IMR-90 (cell line): ENCODE measurements around the gene NPAS3. TPM values are rescaled to one million over a fixed set of nuclear protein-coding genes. Genes with fewer than 3 reads are reported as not detected.

Experiments
- ATAC-seq: fragments of 200-7000 bp; cut with Tn5 transposase; 2 replicates; pipeline ENCODE4 v1.9.1; 2020; ENCODE audit warnings: low read depth, mild to moderate bottlenecking, moderate library complexity
- BruUV-seq: library from RNA; stranded (reverse); fragments of 400-500 nt; replicated peaks from 2 replicates; lab custom pipeline; 2021; lab: Mats Ljungman, UMichigan
- CTCF ChIA-PET: fragments of 300-600 bp; formaldehyde crosslinking; extraction: SDS; loops from one replicate; lab custom pipeline; 2021; ENCODE audit warnings: antibody characterized with exemption; lab: Yijun Ruan, JAX
- POLR2A ChIA-PET: fragments of 300-600 bp; sonication (Branson Sonifier 250); formaldehyde crosslinking; loops from one replicate; lab custom pipeline; 2022; ENCODE audit warnings: antibody characterized with exemption; ENCODE audit not compliant: unreplicated experiment; lab: Charles Lee
- DNase-seq: peaks from one replicate; pipeline ENCODE4 v3.0.0; 2013
- H2AFZ ChIP-seq: replicated peaks from 2 replicates; pipeline ENCODE3; 2013; ENCODE audit warnings: low read length, mild to moderate bottlenecking; ENCODE audit not compliant: poor library complexity
- H2AK5ac ChIP-seq: 2 replicates; pipeline ENCODE4 v1.6.1; 2013; ENCODE audit warnings: low read depth, low read length, inconsistent platforms
- H2AK9ac ChIP-seq: replicated peaks from 2 replicates; pipeline ENCODE3; 2013; ENCODE audit warnings: mild to moderate bottlenecking, low read depth, low read length, moderate library complexity; ENCODE audit not compliant: poor library complexity
- H2BK120ac ChIP-seq: 2 replicates; pipeline ENCODE4 v1.6.1; 2013; ENCODE audit warnings: low read depth, low read length, inconsistent platforms
- H2BK15ac ChIP-seq: 3 replicates; pipeline ENCODE4 v1.6.1; 2013; ENCODE audit warnings: low read depth, low read length, inconsistent platforms
- H2BK20ac ChIP-seq: 2 replicates; pipeline ENCODE4 v1.6.1; 2013; ENCODE audit warnings: low read depth, mild to moderate bottlenecking, inconsistent platforms, low read length, moderate library complexity
- H2BK5ac ChIP-seq: 2 replicates; pipeline ENCODE4 v1.6.1; 2013; ENCODE audit warnings: mild to moderate bottlenecking, low read depth, low read length, inconsistent platforms; ENCODE audit not compliant: poor library complexity, severe bottlenecking
- H3K14ac ChIP-seq: replicated peaks from 2 replicates; pipeline ENCODE4 v1.6.1; 2013; ENCODE audit warnings: low read depth, low read length, inconsistent platforms
- H3K18ac ChIP-seq: 2 replicates; pipeline ENCODE4 v1.6.1; 2013; ENCODE audit warnings: low read depth, low read length, control low read depth
- H3K23ac ChIP-seq: 2 replicates; pipeline ENCODE4 v1.6.1; 2013; ENCODE audit warnings: low read depth, low read length, inconsistent platforms
- H3K27ac ChIP-seq: 2 replicates; pipeline ENCODE4 v1.5.1; 2013; ENCODE audit warnings: mild to moderate bottlenecking, control low read depth, low read length; ENCODE audit not compliant: insufficient read depth
- H3K27me3 ChIP-seq: 2 replicates; pipeline ENCODE4 v1.6.1; 2013; ENCODE audit warnings: low read length; ENCODE audit not compliant: control insufficient read depth, insufficient read depth
- H3K36me3 ChIP-seq: 2 replicates; pipeline ENCODE4 v1.6.1; 2013; ENCODE audit warnings: low read length, mixed read lengths; ENCODE audit not compliant: control insufficient read depth, insufficient read depth
- H3K4ac ChIP-seq: 2 replicates; pipeline ENCODE4 v1.6.1; 2013; ENCODE audit warnings: low read depth, low read length, inconsistent platforms
- H3K4me1 ChIP-seq: 2 replicates; pipeline ENCODE4 v1.6.1; 2013; ENCODE audit warnings: low read length, mixed read lengths; ENCODE audit not compliant: control insufficient read depth, insufficient read depth
- H3K4me2 ChIP-seq: 2 replicates; pipeline ENCODE4 v1.6.1; 2013; ENCODE audit warnings: low read depth, mild to moderate bottlenecking, control low read depth, low read length, moderate library complexity
- H3K4me3 ChIP-seq: 2 replicates; pipeline ENCODE4 v1.5.1; 2013; ENCODE audit warnings: low read depth, mild to moderate bottlenecking, control low read depth, low read length, moderate library complexity; ENCODE audit not compliant: insufficient read depth
- H3K56ac ChIP-seq: 2 replicates; pipeline ENCODE4 v1.6.1; 2013; ENCODE audit warnings: low read length, inconsistent platforms; ENCODE audit not compliant: insufficient read depth; ENCODE audit errors: extremely low read depth
- H3K79me1 ChIP-seq, 2 experiments: 2 replicates each; pipeline ENCODE4 v1.6.1; 2013; ENCODE audit warnings: low read length in 2 of 2, inconsistent platforms in 1 of 2, low read depth in 1 of 2
- H3K9ac ChIP-seq: 2 replicates; pipeline ENCODE4 v1.6.1; 2013; ENCODE audit warnings: low read depth, low read length, control low read depth
- H3K9me1 ChIP-seq: 2 replicates; pipeline ENCODE4 v1.6.1; 2013; ENCODE audit warnings: low read length, inconsistent platforms; ENCODE audit not compliant: insufficient read depth
- H3K9me3 ChIP-seq: 2 replicates; pipeline ENCODE4 v1.6.1; 2013; ENCODE audit warnings: low read length; ENCODE audit not compliant: control insufficient read depth, insufficient read depth
- H4K20me1 ChIP-seq: 2 replicates; pipeline ENCODE4 v1.6.1; 2013; ENCODE audit warnings: low read length, inconsistent platforms; ENCODE audit not compliant: insufficient read depth
- H4K5ac ChIP-seq: 2 replicates; pipeline ENCODE4 v1.6.1; 2013; ENCODE audit warnings: mild to moderate bottlenecking, low read depth, low read length, control low read depth
- H4K8ac ChIP-seq, 2 experiments: 2 replicates each; pipeline ENCODE4 v1.6.1; 2013; ENCODE audit warnings: low read depth in 2 of 2, low read length in 2 of 2, control low read depth in 1 of 2, inconsistent platforms in 1 of 2
- H4K91ac ChIP-seq: 2 replicates; pipeline ENCODE4 v1.6.1; 2013; ENCODE audit warnings: low read depth, low read length, inconsistent platforms; ENCODE audit not compliant: insufficient read depth
- BHLHE40 ChIP-seq: fragments of 150-350 bp; IDR thresholded peaks from 2 replicates; pipeline ENCODE4 v1.6.1; 2016; ENCODE audit warnings: mild to moderate bottlenecking, low read depth, low read length
- CEBPB ChIP-seq: IDR thresholded peaks from 2 replicates; pipeline ENCODE4 v1.6.1; 2012; ENCODE audit warnings: low read depth, low read length, improper control_type of control experiment
- CHD1 ChIP-seq: IDR thresholded peaks from 2 replicates; pipeline ENCODE4 v1.6.1; 2012; ENCODE audit warnings: low read depth, low read length, improper control_type of control experiment
- FOS ChIP-seq: fragments of 150-350 bp; IDR thresholded peaks from 2 replicates; pipeline ENCODE4 v1.6.1; 2016; ENCODE audit warnings: low read depth, low read length
- MAFK ChIP-seq: IDR thresholded peaks from 2 replicates; pipeline ENCODE4 v1.6.1; 2012; ENCODE audit warnings: low read depth, low read length, improper control_type of control experiment
- MAZ ChIP-seq: IDR thresholded peaks from 2 replicates; pipeline ENCODE4 v1.6.1; 2012; ENCODE audit warnings: low read depth, mild to moderate bottlenecking, low read length, improper control_type of control experiment, moderate library complexity, borderline replicate concordance
- MXI1 ChIP-seq: IDR thresholded peaks from 2 replicates; pipeline ENCODE4 v1.6.1; 2012; ENCODE audit warnings: low read depth, mild to moderate bottlenecking, low read length, moderate library complexity, borderline replicate concordance
- NFE2L2 ChIP-seq: fragments of 150-350 bp; IDR thresholded peaks from 2 replicates; pipeline ENCODE4 v1.6.1; 2016; ENCODE audit warnings: low read depth, mild to moderate bottlenecking, low read length
- POLR2A ChIP-seq: IDR thresholded peaks from 2 replicates; pipeline ENCODE4 v1.6.1; 2012; ENCODE audit warnings: mild to moderate bottlenecking, low read depth, low read length
- RAD21 ChIP-seq: IDR thresholded peaks from 2 replicates; pipeline ENCODE4 v1.6.1; 2012; ENCODE audit warnings: low read length, improper control_type of control experiment
- RCOR1 ChIP-seq: IDR thresholded peaks from 2 replicates; pipeline ENCODE4 v1.6.1; 2012; ENCODE audit warnings: mild to moderate bottlenecking, low read length, improper control_type of control experiment; ENCODE audit not compliant: insufficient replicate concordance
- RFX5 ChIP-seq: IDR thresholded peaks from 2 replicates; pipeline ENCODE4 v1.8.0; 2012; ENCODE audit warnings: low read depth, mild to moderate bottlenecking, low read length, moderate library complexity
- SMC3 ChIP-seq: fragments of 150-350 bp; IDR thresholded peaks from 2 replicates; pipeline ENCODE4 v1.6.1; 2016; ENCODE audit warnings: low read depth, mild to moderate bottlenecking, antibody characterized with exemption, low read length, moderate library complexity
- WGBS, 2 experiments: methylation state at CpG; one replicate each; pipeline versions ENCODE4 v1.1.5 to v1.1.7; 2013; ENCODE audit warnings: missing lambda C conversion rate in 2 of 2; ENCODE audit not compliant: insufficient read length in 1 of 2; ENCODE audit errors: extremely low coverage in 2 of 2; 5-methylcytosine and 5-hydroxymethylcytosine counted together
- dilution Hi-C: fragments of 300-500 bp; cut with HindIII; formaldehyde crosslinking; loops from one replicate; pipeline ENCODE4 v1.14.3; 2018; ENCODE audit warnings: low sequenced_read_pairs; ENCODE audit not compliant: unreplicated experiment
- in situ Hi-C: fragments of 300-500 bp; cut with MboI; formaldehyde crosslinking; loops from 3 replicates; pipeline ENCODE4 v1.14.3; 2019; ENCODE audit warnings: low sequenced_read_pairs, inconsistent platforms, mixed read lengths
- intact Hi-C: fragments of 100-400 bp; cut with micrococcal nuclease; formaldehyde crosslinking; loops from 2 replicates; pipeline ENCODE4 v1.10.0; 2022
- polyA plus RNA-seq, 3 experiments: library from polyadenylated mRNA; depleted of rRNA; stranded (reverse); fragments of >200 nt; gene quantifications; 2 replicates each; pipeline ENCODE4 v1.2.3, GENCODE V29; 2012; ENCODE audit warnings: low replicate concordance in 1 of 3
- total RNA-seq: library from RNA; depleted of rRNA; stranded (reverse); fragments of >200 nt; gene quantifications from 2 replicates; pipeline ENCODE4 v1.2.3, GENCODE V29; 2012
- TF ChIP-seq, protein P1 (sequence below): fragments of 150-350 bp; IDR thresholded peaks from 2 replicates; pipeline ENCODE4 v1.6.1; 2016; ENCODE audit warnings: low read depth, mild to moderate bottlenecking, low read length, moderate library complexity, borderline replicate concordance
- TF ChIP-seq, protein P2 (sequence below): fragments of 150-350 bp; IDR thresholded peaks from 2 replicates; pipeline ENCODE4 v1.6.1; 2017; ENCODE audit warnings: mild to moderate bottlenecking, antibody characterized with exemption, low read length, low read depth
- TF ChIP-seq, protein P3 (sequence below): conservative IDR thresholded peaks from 2 replicates; pipeline ENCODE4 v1.5.1; 2012; ENCODE audit warnings: mild to moderate bottlenecking, low read depth, low read length, improper control_type of control experiment

NPAS3 gene
- total and polyA plus RNA-seq, 2 of the 4 experiments (the other 2 are of a cell fraction) = not detected

DNA sequence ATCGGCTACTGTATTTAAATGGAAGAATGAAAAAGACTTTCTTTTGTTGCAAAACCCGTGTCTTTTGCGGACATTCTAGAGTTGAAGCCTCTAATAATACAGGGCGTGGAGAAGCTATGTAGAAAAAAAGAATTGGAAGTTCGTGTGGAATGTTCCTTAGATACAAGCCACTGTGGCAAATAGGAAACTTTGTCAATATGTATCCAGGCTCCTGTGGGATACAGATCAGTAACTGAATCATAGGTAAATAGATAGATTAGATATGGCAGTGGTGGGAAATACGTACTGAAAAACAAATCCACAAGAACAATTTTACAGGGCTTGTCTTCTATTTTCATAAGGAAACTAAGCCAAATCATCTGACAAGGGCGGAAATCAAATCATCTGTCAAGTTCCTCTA, 766.8 kb downstream of the NPAS3 start:
- Histone ChIP-seq H2AK5ac (no peak overlapping the region), H4K91ac (no peak overlapping the region), H2BK5ac (no peak overlapping the region), H3K9me1 (no peaks in the 10 kb centered on the region), H3K4ac (no peak overlapping the region), H3K4me2 (no peak overlapping the region), H4K5ac (no peak overlapping the region), H3K4me3 (no peak overlapping the region), H3K56ac (no peak overlapping the region), H3K79me1 (no peaks in the 10 kb centered on the region), H3K27me3 (no peaks in the 10 kb centered on the region), H3K9ac (no peak overlapping the region), H2AK9ac (no peak overlapping the region), H2BK20ac (no peak overlapping the region), H3K14ac (no peak overlapping the region), H2BK15ac (no peak overlapping the region), H3K4me1 (no peaks in the 10 kb centered on the region), H3K23ac (no peak overlapping the region), H4K8ac (no peak overlapping the region), H3K18ac (no peak overlapping the region), H3K36me3 (no peaks in the 10 kb centered on the region), H2AFZ (no peak overlapping the region), H2BK120ac (no peak overlapping the region), H3K9me3 (no peaks in the 10 kb centered on the region), H4K20me1 (no peaks in the 10 kb centered on the region), H3K27ac (no peak overlapping the region)
- ChIA-PET POLR2A (no interaction called here), CTCF (no interaction called here)
- intact Hi-C loops = no loop called here
- dilution Hi-C loops = no loop called here
- BruUV-seq = no TSS peak
- no peak for DNase-seq
- in situ Hi-C loops = no loop called here
- WGBS, 2 experiments = no CpG with 5 or more reads among the region's 7 CpGs
- TF ChIP-seq MAFK = no peak
- no peak for TF ChIP-seq RAD21
- TF ChIP-seq MXI1 = no peak
- no peak for TF ChIP-seq RCOR1
- TF ChIP-seq FOS = no peak
- TF ChIP-seq, protein P1, sequence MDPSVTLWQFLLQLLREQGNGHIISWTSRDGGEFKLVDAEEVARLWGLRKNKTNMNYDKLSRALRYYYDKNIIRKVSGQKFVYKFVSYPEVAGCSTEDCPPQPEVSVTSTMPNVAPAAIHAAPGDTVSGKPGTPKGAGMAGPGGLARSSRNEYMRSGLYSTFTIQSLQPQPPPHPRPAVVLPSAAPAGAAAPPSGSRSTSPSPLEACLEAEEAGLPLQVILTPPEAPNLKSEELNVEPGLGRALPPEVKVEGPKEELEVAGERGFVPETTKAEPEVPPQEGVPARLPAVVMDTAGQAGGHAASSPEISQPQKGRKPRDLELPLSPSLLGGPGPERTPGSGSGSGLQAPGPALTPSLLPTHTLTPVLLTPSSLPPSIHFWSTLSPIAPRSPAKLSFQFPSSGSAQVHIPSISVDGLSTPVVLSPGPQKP = no peak
- TF ChIP-seq CEBPB = no peak
- no peak for TF ChIP-seq MAZ
- TF ChIP-seq RFX5 = no peak
- no peak for TF ChIP-seq POLR2A
- TF ChIP-seq NFE2L2 = no peak
- TF ChIP-seq, protein P2, sequence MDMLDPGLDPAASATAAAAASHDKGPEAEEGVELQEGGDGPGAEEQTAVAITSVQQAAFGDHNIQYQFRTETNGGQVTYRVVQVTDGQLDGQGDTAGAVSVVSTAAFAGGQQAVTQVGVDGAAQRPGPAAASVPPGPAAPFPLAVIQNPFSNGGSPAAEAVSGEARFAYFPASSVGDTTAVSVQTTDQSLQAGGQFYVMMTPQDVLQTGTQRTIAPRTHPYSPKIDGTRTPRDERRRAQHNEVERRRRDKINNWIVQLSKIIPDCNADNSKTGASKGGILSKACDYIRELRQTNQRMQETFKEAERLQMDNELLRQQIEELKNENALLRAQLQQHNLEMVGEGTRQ = no peak
- TF ChIP-seq BHLHE40 = no peak
- no peak for TF ChIP-seq SMC3
- no peak for TF ChIP-seq CHD1
- TF ChIP-seq, protein P3, sequence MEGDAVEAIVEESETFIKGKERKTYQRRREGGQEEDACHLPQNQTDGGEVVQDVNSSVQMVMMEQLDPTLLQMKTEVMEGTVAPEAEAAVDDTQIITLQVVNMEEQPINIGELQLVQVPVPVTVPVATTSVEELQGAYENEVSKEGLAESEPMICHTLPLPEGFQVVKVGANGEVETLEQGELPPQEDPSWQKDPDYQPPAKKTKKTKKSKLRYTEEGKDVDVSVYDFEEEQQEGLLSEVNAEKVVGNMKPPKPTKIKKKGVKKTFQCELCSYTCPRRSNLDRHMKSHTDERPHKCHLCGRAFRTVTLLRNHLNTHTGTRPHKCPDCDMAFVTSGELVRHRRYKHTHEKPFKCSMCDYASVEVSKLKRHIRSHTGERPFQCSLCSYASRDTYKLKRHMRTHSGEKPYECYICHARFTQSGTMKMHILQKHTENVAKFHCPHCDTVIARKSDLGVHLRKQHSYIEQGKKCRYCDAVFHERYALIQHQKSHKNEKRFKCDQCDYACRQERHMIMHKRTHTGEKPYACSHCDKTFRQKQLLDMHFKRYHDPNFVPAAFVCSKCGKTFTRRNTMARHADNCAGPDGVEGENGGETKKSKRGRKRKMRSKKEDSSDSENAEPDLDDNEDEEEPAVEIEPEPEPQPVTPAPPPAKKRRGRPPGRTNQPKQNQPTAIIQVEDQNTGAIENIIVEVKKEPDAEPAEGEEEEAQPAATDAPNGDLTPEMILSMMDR = no peak
- no peak for ATAC-seq
